Neural crest cell (in vitro differentiated cells): Measurements from ENCODE around the gene GAB2. TPM values are rescaled to one million over a fixed set of nuclear protein-coding genes. Genes with fewer than 3 reads are reported as not detected.

Experiments used
- DNase-seq: peaks from one replicate; pipeline ENCODE4 v3.0.0; 2021; ENCODE audit warnings: low read depth, mixed read lengths, low spot score
- H3K27ac Mint-ChIP-seq: one replicate; pipeline ENCODE4 v1.8.0; 2021; ENCODE audit warnings: mild to moderate bottlenecking, mixed read lengths; ENCODE audit not compliant: unreplicated experiment
- H3K27me3 Mint-ChIP-seq: 2 replicates; pipeline ENCODE4 v1.8.0; 2021; ENCODE audit warnings: low read depth, mild to moderate bottlenecking, mixed read lengths
- H3K36me3 Mint-ChIP-seq: 2 replicates; pipeline ENCODE4 v1.8.0; 2021; ENCODE audit warnings: low read depth, mild to moderate bottlenecking, mixed read lengths
- H3K4me1 Mint-ChIP-seq: 2 replicates; pipeline ENCODE4 v1.8.0; 2021; ENCODE audit warnings: mixed read lengths
- H3K4me3 Mint-ChIP-seq: one replicate; pipeline ENCODE4 v1.8.0; 2021; ENCODE audit warnings: mild to moderate bottlenecking, mixed read lengths
- H3K9me3 Mint-ChIP-seq: 2 replicates; pipeline ENCODE4 v1.8.0; 2021; ENCODE audit warnings: mixed read lengths
- total RNA-seq: library from RNA; stranded (reverse); gene quantifications from 2 replicates; pipeline ENCODE4 v1.2.1, GENCODE V29; 2021
- TF ChIP-seq, protein P1 (sequence below): fragments of 200-600 bp; sonication (generic); conservative IDR thresholded peaks from 2 replicates; pipeline ENCODE4 v1.5.0; 2021; ENCODE audit warnings: antibody characterized with exemption, mild to moderate bottlenecking

Gene GAB2
- total RNA-seq, 1 donor from 2014 or later: 27.9 TPM

DNA sequence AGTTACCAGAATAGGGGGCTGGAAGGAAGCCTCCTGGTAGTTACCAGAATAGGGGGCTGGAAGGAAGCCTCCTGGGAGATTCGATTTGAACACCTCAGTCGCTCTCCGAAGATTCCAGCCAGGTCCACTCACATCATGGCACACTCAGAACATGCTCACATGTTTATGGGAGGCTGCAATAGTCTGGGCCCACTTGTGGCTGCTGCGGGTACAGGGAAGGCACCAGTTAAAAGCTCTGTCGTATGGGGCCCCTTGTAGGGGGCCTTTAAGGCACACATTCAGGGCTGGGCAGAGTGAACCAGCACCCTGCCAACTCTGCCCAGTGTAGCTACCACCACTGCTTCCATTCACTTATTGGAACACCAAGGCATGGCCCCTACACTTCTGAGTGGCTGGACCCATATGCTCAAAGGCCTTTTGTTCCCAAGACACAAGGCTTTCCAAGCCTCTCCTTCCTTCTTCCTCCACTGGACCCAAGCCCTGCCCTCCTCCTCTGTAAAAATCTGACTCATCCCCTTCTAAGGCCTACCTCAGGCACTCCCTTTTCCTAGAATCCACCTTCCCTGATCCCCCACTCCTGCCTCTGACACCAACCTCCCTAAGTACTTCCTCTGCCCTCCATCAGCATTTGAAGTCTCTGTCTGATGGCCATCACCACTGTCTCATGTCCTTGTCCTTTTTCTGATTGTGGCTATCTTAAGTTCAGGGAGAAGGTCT is 200.9 kb downstream of the GAB2 start:
- Mint-ChIP-seq H3K36me3 (peaks cover 28% of the 10 kb centered on the region), H3K4me3 (no peak overlapping the region), H3K4me1 (no peaks in the 10 kb centered on the region), H3K27ac (no peak overlapping the region), H3K27me3 (no peaks in the 10 kb centered on the region), H3K9me3 (peaks cover 3% of the 10 kb centered on the region)
- no peak for DNase-seq
- TF ChIP-seq, protein P1, sequence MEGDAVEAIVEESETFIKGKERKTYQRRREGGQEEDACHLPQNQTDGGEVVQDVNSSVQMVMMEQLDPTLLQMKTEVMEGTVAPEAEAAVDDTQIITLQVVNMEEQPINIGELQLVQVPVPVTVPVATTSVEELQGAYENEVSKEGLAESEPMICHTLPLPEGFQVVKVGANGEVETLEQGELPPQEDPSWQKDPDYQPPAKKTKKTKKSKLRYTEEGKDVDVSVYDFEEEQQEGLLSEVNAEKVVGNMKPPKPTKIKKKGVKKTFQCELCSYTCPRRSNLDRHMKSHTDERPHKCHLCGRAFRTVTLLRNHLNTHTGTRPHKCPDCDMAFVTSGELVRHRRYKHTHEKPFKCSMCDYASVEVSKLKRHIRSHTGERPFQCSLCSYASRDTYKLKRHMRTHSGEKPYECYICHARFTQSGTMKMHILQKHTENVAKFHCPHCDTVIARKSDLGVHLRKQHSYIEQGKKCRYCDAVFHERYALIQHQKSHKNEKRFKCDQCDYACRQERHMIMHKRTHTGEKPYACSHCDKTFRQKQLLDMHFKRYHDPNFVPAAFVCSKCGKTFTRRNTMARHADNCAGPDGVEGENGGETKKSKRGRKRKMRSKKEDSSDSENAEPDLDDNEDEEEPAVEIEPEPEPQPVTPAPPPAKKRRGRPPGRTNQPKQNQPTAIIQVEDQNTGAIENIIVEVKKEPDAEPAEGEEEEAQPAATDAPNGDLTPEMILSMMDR: no peak

DNA sequence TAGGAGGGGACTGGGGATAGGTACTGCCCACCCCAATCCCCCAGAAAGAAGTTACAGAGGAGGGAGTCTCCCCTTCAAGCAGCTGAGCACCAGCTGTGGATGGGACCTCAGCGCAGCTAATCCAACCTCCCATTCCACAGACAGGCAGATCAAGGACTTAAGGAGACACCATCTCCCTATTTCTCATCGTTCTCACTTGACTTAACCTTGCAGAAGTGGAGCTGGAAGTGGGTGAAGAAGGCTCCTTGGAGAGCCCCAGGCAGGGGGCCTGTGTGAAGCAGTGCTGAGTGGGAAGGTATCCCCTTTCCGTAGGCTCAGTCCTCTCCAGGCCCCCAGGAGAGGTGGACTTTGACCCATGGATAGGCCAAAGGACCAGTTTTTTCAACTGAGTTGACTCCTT is 201.6 kb downstream of the GAB2 start:
- H3K9me3 Mint-ChIP-seq: peaks cover 9% of the 10 kb centered on the region
- no peak overlapping the region for H3K27ac Mint-ChIP-seq
- DNase-seq: no peak
- H3K36me3 Mint-ChIP-seq: peaks cover 28% of the 10 kb centered on the region
- no peaks in the 10 kb centered on the region for H3K4me1 Mint-ChIP-seq
- TF ChIP-seq, protein P1: no peak
- H3K27me3 Mint-ChIP-seq: no peaks in the 10 kb centered on the region
- no peak overlapping the region for H3K4me3 Mint-ChIP-seq

DNA sequence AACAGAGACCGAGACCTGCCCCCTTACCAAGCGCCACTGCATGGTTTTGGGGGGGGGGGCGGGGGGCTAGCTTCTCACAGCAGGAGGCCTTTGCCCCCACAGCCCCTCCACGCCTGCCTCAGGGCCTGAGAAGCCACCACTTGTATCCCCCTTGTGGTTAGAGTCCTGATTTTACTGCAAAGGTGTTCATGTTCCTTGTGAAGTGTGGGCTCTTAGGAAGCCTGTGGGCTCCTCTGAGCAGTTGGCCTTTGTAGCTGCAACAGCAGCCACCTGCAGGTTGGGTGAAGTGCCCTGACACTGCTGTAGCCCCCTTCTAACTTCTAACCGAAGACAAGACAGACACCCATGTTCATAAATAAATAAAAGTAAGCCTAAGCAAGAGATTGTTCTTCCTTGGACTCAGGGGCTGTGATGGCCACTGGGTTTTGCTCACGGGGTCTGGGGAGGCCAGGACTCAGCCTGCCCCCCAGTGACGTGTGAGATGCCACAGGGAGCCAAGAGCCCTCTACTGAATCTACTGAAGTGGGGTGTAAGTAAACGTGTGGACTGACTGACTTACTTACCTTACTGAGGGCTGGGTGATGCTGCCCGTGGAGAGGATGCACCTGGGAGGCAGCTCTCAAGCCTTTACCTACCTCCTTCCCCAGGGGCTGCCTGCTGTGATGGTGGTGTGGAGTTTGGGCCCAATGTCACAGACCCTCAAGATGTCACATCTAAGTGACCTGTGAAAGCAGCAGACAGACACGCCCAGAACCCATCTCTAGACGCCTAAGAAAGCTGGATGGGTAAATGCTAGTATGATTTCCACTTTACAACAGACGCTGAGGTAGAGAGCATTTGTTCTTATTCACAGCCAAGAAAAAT is 203.1 kb downstream of the GAB2 start:
- TF ChIP-seq, protein P1: no peak
- no peak for DNase-seq
- peak overlapping the region; percentile 81 for H3K27ac Mint-ChIP-seq
- no peaks in the 10 kb centered on the region for H3K27me3 Mint-ChIP-seq
- H3K36me3 Mint-ChIP-seq: peaks cover 31% of the 10 kb centered on the region
- peaks cover 9% of the 10 kb centered on the region for H3K9me3 Mint-ChIP-seq
- H3K4me3 Mint-ChIP-seq: no peak overlapping the region
- H3K4me1 Mint-ChIP-seq: no peaks in the 10 kb centered on the region

DNA sequence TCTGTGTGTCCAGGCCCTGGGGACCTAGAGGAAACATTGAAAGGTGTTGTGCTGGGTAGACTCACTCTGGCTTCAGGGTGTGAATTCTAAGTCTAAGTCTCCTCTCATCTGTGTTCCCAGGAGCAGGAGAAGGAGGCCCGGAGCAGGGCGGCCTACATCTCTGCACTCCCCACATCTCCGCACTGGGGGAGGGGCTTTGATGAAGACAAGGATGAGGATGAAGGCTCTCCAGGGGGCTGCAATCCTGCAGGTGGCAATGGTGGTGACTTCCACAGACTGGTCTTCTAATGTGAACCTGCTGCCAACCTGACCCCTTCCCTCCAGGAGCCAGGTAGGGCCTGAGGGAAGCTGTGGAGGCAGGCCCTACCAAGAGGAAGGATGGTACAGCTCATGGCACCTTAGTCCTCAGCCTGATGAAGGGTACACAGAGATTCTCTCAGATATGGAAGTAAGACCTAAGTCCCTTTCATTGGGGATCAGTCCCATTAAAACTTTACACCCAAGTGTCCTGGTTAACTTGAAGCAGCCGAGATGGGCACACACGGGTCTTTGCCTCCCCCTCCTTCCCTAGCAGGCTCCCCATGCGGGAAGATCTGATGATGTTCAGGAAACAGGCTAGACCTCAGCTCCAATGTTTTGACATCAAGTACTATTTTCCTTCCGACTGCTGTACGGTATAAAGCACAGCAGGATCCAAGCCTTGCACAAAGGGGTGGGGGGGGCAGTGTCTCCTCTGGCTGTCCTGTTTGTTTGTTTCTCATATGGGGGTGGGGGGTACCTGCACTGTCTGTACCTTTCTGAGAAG is 203.9 kb downstream of the GAB2 start:
- no peaks in the 10 kb centered on the region for H3K4me1 Mint-ChIP-seq
- H3K27ac Mint-ChIP-seq: peak overlapping the region; percentile 57
- no peak for DNase-seq
- TF ChIP-seq, protein P1: no peak
- no peak overlapping the region for H3K4me3 Mint-ChIP-seq
- H3K36me3 Mint-ChIP-seq: peaks cover 35% of the 10 kb centered on the region
- H3K27me3 Mint-ChIP-seq: no peaks in the 10 kb centered on the region
- H3K9me3 Mint-ChIP-seq: peaks cover 9% of the 10 kb centered on the region

DNA sequence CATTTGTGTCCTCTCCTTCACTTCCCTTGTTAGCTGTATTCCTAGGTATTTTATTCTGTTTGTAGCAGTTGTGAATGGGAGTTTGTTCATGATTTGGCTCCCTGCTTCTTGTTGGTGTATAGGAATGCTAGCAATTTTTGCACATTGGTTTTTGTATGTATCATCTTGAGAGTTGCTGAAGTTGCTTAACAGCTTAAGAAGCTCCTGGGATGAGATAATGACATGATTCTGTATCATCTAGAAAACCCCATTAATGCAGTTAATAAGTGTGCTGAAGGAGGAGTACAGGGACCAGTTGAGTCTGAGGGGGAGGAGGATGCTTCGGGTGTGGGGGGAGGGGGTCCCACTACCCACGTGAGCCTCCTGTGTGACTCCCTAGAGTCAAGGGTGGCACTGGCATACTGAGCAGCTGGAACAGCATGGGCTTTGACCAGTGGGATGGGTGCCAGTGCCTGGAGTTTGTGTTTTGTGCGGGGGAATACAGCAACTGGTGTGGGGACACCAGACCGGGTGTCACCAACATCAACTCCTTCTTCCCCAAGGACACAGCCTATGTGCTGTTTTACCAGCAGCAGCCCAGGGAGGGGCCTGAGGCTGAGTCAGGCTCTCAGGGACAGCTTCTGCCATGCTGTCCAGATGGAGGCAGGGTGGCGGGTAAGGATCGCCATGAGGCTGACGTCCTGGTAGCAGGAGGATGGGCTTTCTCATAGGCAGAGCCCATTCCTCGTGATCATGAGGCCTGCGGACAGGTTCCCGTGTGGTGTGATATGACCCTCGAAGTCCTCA is 204.8 kb downstream of the GAB2 start:
- no peak overlapping the region for H3K27ac Mint-ChIP-seq

More for the DNA sequence above, 204.8 kb downstream of the GAB2 start:
- TF ChIP-seq, protein P1: no peak
- DNase-seq: no peak
- Mint-ChIP-seq H3K36me3 (peaks cover 28% of the 10 kb centered on the region), H3K4me3 (no peak overlapping the region), H3K27me3 (no peaks in the 10 kb centered on the region), H3K9me3 (peaks cover 9% of the 10 kb centered on the region), H3K4me1 (no peaks in the 10 kb centered on the region)
